Prostate gland (tissue), 2 donors: ENCODE data around the gene ADI1. TPM values are rescaled to one million over a fixed set of nuclear protein-coding genes. Genes with fewer than 3 reads are reported as not detected.

Experiments used
- DNase-seq: peaks from one replicate; pipeline ENCODE4 v3.0.0-alpha.2; 2019; ENCODE audit warnings: low spot score
- H3K27ac ChIP-seq, 2 donors: fragments of 200-600 bp; sonication (generic); 2 replicates each; pipeline ENCODE4 v1.5.1; 2017 to 2019
- H3K27me3 ChIP-seq: fragments of 200-600 bp; sonication (generic); replicated peaks from 2 replicates; pipeline ENCODE4 v1.5.1; 2019; ENCODE audit not compliant: insufficient read depth
- H3K36me3 ChIP-seq, 2 donors: fragments of 200-600 bp; sonication (generic); 1 replicate in 1 of 2; 2 replicates in 1 of 2; pipeline versions ENCODE4 v1.5.1 to v1.8.1; 2017 to 2019
- H3K4me1 ChIP-seq: fragments of 200-600 bp; sonication (generic); replicated peaks from 2 replicates; pipeline ENCODE4 v1.5.1; 2019
- H3K4me3 ChIP-seq, 2 donors: fragments of 200-600 bp; sonication (generic); 2 replicates each; pipeline ENCODE4 v1.5.1; 2017 to 2019
- H3K9me3 ChIP-seq: fragments of 200-600 bp; sonication (generic); 2 replicates; pipeline ENCODE4 v1.5.1; 2017
- CTCF ChIP-seq, 4 experiments: fragments of 200-600 bp in 2 of 4; fragments of 450-650 bp in 2 of 4; sonication (generic) in 2 of 4; IDR thresholded peaks; 1 replicate in 3 of 4; 2 replicates in 1 of 4; pipeline ENCODE4 v1.5.1; 2016 to 2019; ENCODE audit warnings: antibody characterized with exemption in 4 of 4, mild to moderate bottlenecking in 2 of 4, moderate library complexity in 2 of 4
- POLR2A ChIP-seq: fragments of 450-650 bp; IDR thresholded peaks from one replicate; pipeline ENCODE4 v1.6.1; 2016; ENCODE audit warnings: antibody characterized with exemption, mild to moderate bottlenecking
- POLR2AphosphoS5 ChIP-seq: sonication (generic); formaldehyde crosslinking; IDR thresholded peaks from one replicate; pipeline ENCODE4 v1.6.1; 2017; ENCODE audit warnings: antibody characterized with exemption
- WGBS: methylation state at CpG from one replicate; pipeline ENCODE4 v1.1.5; 2018; 5-methylcytosine and 5-hydroxymethylcytosine counted together
- intact Hi-C: fragments of 100-400 bp; cut with DNase I; formaldehyde crosslinking; loops from one replicate; pipeline ENCODE4 v1.14.2; 2022
- total RNA-seq, 2 donors: library from RNA; depleted of rRNA; stranded (reverse); fragments of >200 nt; gene quantifications; one replicate each; pipeline ENCODE4 v1.1.0, GENCODE V29; 2016

The ADI1 gene
- total RNA-seq, 2 donors from 2014 or later = 81.7 to 270 TPM

GRCh38 chr2:3526871-3527270 lies 7.5 kb upstream of the ADI1 start:
- Histone ChIP-seq H3K9me3 (no peaks in the 10 kb centered on the region), H3K27me3 (no peaks in the 10 kb centered on the region), H3K4me3 (no peak overlapping the region), H3K36me3 (no peaks in the 10 kb centered on the region), H3K27ac (no peak overlapping the region), H3K4me1 (peaks cover 9% of the 10 kb centered on the region)
- 88% methylated on average over 21 of the region's 22 CpGs for WGBS
- TF ChIP-seq POLR2AphosphoS5 (no peak), CTCF (IDR thresholded peaks at IDR 0.05) (no peak), POLR2A (no peak)
- no peak for DNase-seq
- intact Hi-C loops = no loop called here

- H3K4me3 ChIP-seq = no peak overlapping the region
- peaks cover 9% of the 10 kb centered on the region for H3K4me1 ChIP-seq
- H3K36me3 ChIP-seq = no peaks in the 10 kb centered on the region
- no peak for TF ChIP-seq POLR2AphosphoS5
- no peak for TF ChIP-seq POLR2A
- DNase-seq = no peak
- peak overlapping the region; percentile 56 to 73 for H3K27ac ChIP-seq
- intact Hi-C loops = loop anchor here (2.0 to 5.0 kb wide), 3 partner anchors 34 to 54 kb away; partner anchors contain the start of genes RNASEH1 and RPS7
- H3K9me3 ChIP-seq = no peaks in the 10 kb centered on the region
- H3K27me3 ChIP-seq = no peaks in the 10 kb centered on the region
- 21% methylated on average over 4 of the region's 4 CpGs for WGBS
Observed at GRCh38 chr2:3523551-3524041, 4.3 kb upstream of the ADI1 start.

GRCh38 chr2:3522961-3523421 lies 3.7 kb upstream of the ADI1 start:
- Histone ChIP-seq H3K27ac (peak overlapping the region; percentile 56 to 73), H3K36me3 (no peaks in the 10 kb centered on the region), H3K27me3 (no peaks in the 10 kb centered on the region), H3K9me3 (no peaks in the 10 kb centered on the region), H3K4me3 (no peak overlapping the region), H3K4me1 (peaks cover 9% of the 10 kb centered on the region)
- TF ChIP-seq CTCF (IDR thresholded peaks at IDR 0.05) (no peak), POLR2A (no peak), POLR2AphosphoS5 (no peak)
- no peak for DNase-seq
- intact Hi-C loops = loop anchor here (5.0 kb wide), 2 partner anchors 34 to 54 kb away; partner anchors contain the start of genes RNASEH1 and RPS7
- WGBS = 58% methylated on average over 13 of the region's 13 CpGs

- intact Hi-C loops = loop anchor here (5.0 kb wide), 2 partner anchors 37 to 57 kb away; partner anchors contain the start of genes RNASEH1 and RPS7
- Histone ChIP-seq H3K9me3 (no peaks in the 10 kb centered on the region), H3K4me1 (peaks cover 9% of the 10 kb centered on the region), H3K27ac (no peak overlapping the region), H3K36me3 (no peaks in the 10 kb centered on the region), H3K27me3 (no peaks in the 10 kb centered on the region), H3K4me3 (no peak overlapping the region)
- TF ChIP-seq CTCF (IDR thresholded peaks at IDR 0.05) = no peak
- no peak for TF ChIP-seq POLR2A
- TF ChIP-seq POLR2AphosphoS5 = no peak
- WGBS = 97% methylated on average over 6 of the region's 6 CpGs
- DNase-seq = no peak
Observed at GRCh38 chr2:3520591-3520990, 1.3 kb upstream of the ADI1 start.

GRCh38 chr2:3518496-3519254 lies 656 bp downstream of the ADI1 start:
- peak overlapping the region; percentile 85 to 95 for H3K4me3 ChIP-seq
- DNase-seq = peak; percentile 94
- peaks cover 7% of the 10 kb centered on the region for H3K4me1 ChIP-seq
- H3K9me3 ChIP-seq = no peaks in the 10 kb centered on the region
- peak; percentile 90 for TF ChIP-seq POLR2AphosphoS5
- peak in 1 of 4 experiments; percentile 20 for TF ChIP-seq CTCF (IDR thresholded peaks at IDR 0.05)
- peak; percentile 36 for TF ChIP-seq POLR2A
- no peaks in the 10 kb centered on the region for H3K36me3 ChIP-seq
- intact Hi-C loops = no loop called here
- under 1% methylated on average over 52 of the region's 67 CpGs for WGBS
- H3K27me3 ChIP-seq = no peaks in the 10 kb centered on the region
- H3K27ac ChIP-seq = peak overlapping the region; percentile 98 to 99
